Measurements from ENCODE around the gene SLCO1A2.
A peak's percentile ranks its signal among the peaks of the same experiment; 100 is the strongest.
"Not testable (repeated sequence)": the region's sequence is repeated elsewhere in the genome, so short reads cannot be mapped to it uniquely, and the experiment has no call there.

Gene SLCO1A2

GRCh38 chr12:21334771-21335325 lies at the start of gene SLCO1A2:
SLCO1A2 (minus strand) TSS chr12:21334917; CDS start chr12:21334647, 270 bp downstream.
- DNase-seq (ENCODE audit: low read depth) = no peak

- peak; percentile 15 for DNase-seq (ENCODE audit: low read depth)
These were observed 49.5 kb upstream of the SLCO1A2 start for GRCh38 chr12:21384261-21384660.

- DNase-seq (ENCODE audit: low read depth) = not testable (repeated sequence)
These were observed 46.6 kb upstream of the SLCO1A2 start for GRCh38 chr12:21381320-21381719.

GRCh38 chr12:21379218-21379617 lies 44.5 kb upstream of the SLCO1A2 start:
- DNase-seq (ENCODE audit: low read depth) = no peak

- DNase-seq (ENCODE audit: low read depth) = no peak
These were observed 37.9 kb upstream of the SLCO1A2 start, which contains the start of gene IAPP for GRCh38 chr12:21372602-21373001. IAPP (plus strand) TSS chr12:21372902; CDS start chr12:21373352, 450 bp downstream.

- DNase-seq (ENCODE audit: low read depth) = no peak
These were observed 36.2 kb upstream of the SLCO1A2 start for GRCh38 chr12:21370845-21371449.

GRCh38 chr12:21369141-21369980 lies 34.6 kb upstream of the SLCO1A2 start:
- no peak for DNase-seq (ENCODE audit: low read depth)

- DNase-seq (ENCODE audit: low read depth) = not testable (repeated sequence)
These were observed 25.9 kb upstream of the SLCO1A2 start for GRCh38 chr12:21360632-21361031.

GRCh38 chr12:21354641-21355040 lies 19.9 kb upstream of the SLCO1A2 start:
- DNase-seq (ENCODE audit: low read depth) = no peak

- DNase-seq (ENCODE audit: low read depth) = no peak
These were observed 19.2 kb upstream of the SLCO1A2 start for GRCh38 chr12:21353948-21354347.

GRCh38 chr12:21353487-21353886 lies 18.8 kb upstream of the SLCO1A2 start:
- no peak for DNase-seq (ENCODE audit: low read depth)

GRCh38 chr12:21350975-21351374 lies 16.3 kb upstream of the SLCO1A2 start:
- no peak for DNase-seq (ENCODE audit: low read depth)

GRCh38 chr12:21346542-21347205 lies 12.0 kb upstream of the SLCO1A2 start:
- no peak for DNase-seq (ENCODE audit: low read depth)

GRCh38 chr12:21343636-21344035 lies 8.9 kb upstream of the SLCO1A2 start:
- DNase-seq (ENCODE audit: low read depth) = no peak

GRCh38 chr12:21341769-21342168 lies 7.1 kb upstream of the SLCO1A2 start:
- no peak for DNase-seq (ENCODE audit: low read depth)

GRCh38 chr12:21340403-21340802 lies 5.7 kb upstream of the SLCO1A2 start:
- DNase-seq (ENCODE audit: low read depth) = no peak

- DNase-seq (ENCODE audit: low read depth) = no peak
These were observed 5.2 kb upstream of the SLCO1A2 start for GRCh38 chr12:21339921-21340320.

GRCh38 chr12:21337959-21338744 lies 3.4 kb upstream of the SLCO1A2 start:
- no peak for DNase-seq (ENCODE audit: low read depth)

GRCh38 chr12:21337453-21337852 lies 2.7 kb upstream of the SLCO1A2 start:
- no peak for DNase-seq (ENCODE audit: low read depth)

- DNase-seq (ENCODE audit: low read depth) = no peak
These were observed 1.9 kb upstream of the SLCO1A2 start for GRCh38 chr12:21336656-21337055.

GRCh38 chr12:21330682-21331253 lies 3.9 kb downstream of the SLCO1A2 start:
- peak; percentile 20 for DNase-seq (ENCODE audit: low read depth)

Measured in iris pigment epithelial cell (primary cell).